H1 (cell line): ENCODE data around the gene PTPN12. TPM values are rescaled to one million over a fixed set of nuclear protein-coding genes. Genes with fewer than 3 reads are reported as not detected.

Experiments
- CTCF ChIA-PET: fragments of 300-600 bp; sonication (Branson Sonifier 250); formaldehyde crosslinking; loops from one replicate; lab custom pipeline; 2021; ENCODE audit not compliant: partially characterized antibody; lab: Charles Lee
- POLR2A ChIA-PET: fragments of 300-600 bp; sonication (Branson Sonifier 250); formaldehyde crosslinking; loops from one replicate; lab custom pipeline; 2021; ENCODE audit warnings: inconsistent platforms; ENCODE audit not compliant: partially characterized antibody; lab: Charles Lee
- DNase-seq, 2 experiments: peaks; one replicate each; pipeline versions ENCODE4 v3.0.0 to v3.0.0-alpha.2; 2010 to 2022; ENCODE audit warnings: low spot score in 2 of 2, low read depth in 1 of 2, mixed read lengths in 1 of 2
- FAIRE-seq: peaks from 2 replicates; lab custom pipeline; 2011; peaks lifted over from hg19 to GRCh38; lab: Jason Lieb, UNC
- H2AFZ ChIP-seq: 2 replicates; pipeline ENCODE4 v1.8.1; 2012; ENCODE audit warnings: low read length, inconsistent platforms
- H2AK5ac ChIP-seq: 2 replicates; pipeline ENCODE4 v1.6.1; 2013; ENCODE audit warnings: low read depth, low read length
- H2BK120ac ChIP-seq: replicated peaks from 2 replicates; pipeline ENCODE3; 2013; ENCODE audit warnings: low read depth, low read length, inconsistent platforms
- H2BK12ac ChIP-seq: 2 replicates; pipeline ENCODE4 v1.6.1; 2013; ENCODE audit warnings: low read depth, low read length
- H2BK15ac ChIP-seq: 2 replicates; pipeline ENCODE4 v1.6.1; 2013; ENCODE audit warnings: low read length
- H2BK20ac ChIP-seq: 2 replicates; pipeline ENCODE4 v1.6.1; 2013; ENCODE audit warnings: low read length
- H2BK5ac ChIP-seq: 2 replicates; pipeline ENCODE4 v1.6.1; 2013; ENCODE audit warnings: low read depth, low read length
- H3K14ac ChIP-seq: 2 replicates; pipeline ENCODE4 v1.6.1; 2013; ENCODE audit warnings: inconsistent platforms; ENCODE audit not compliant: insufficient read length
- H3K18ac ChIP-seq: 2 replicates; pipeline ENCODE4 v1.6.1; 2013; ENCODE audit warnings: low read length; ENCODE audit errors: extremely low read depth
- H3K23ac ChIP-seq: 2 replicates; pipeline ENCODE4 v1.6.1; 2013; ENCODE audit warnings: inconsistent platforms; ENCODE audit not compliant: insufficient read length
- H3K23me2 ChIP-seq: 2 replicates; pipeline ENCODE4 v1.6.1; 2013; ENCODE audit warnings: low read depth, low read length
- H3K27ac ChIP-seq: 2 replicates; pipeline ENCODE4 v1.6.1; 2011; ENCODE audit warnings: low read depth, low read length, inconsistent platforms
- H3K27me3 ChIP-seq, 4 experiments: replicated peaks in 1 of 4; 1 replicate in 1 of 4; 2 replicates in 3 of 4; pipeline versions ENCODE4 v1.6.1 to v1.8.1; 2011 to 2013; ENCODE audit warnings: low read length in 3 of 4, mild to moderate bottlenecking in 3 of 4, inconsistent platforms in 2 of 4, mixed read lengths in 2 of 4, moderate library complexity in 1 of 4; ENCODE audit not compliant: control insufficient read depth in 3 of 4, insufficient read depth in 3 of 4; ENCODE audit errors: extremely low read depth in 1 of 4
- H3K36me3 ChIP-seq, 4 experiments: 2 replicates each; pipeline versions ENCODE4 v1.6.1 to v1.8.1; 2011 to 2013; ENCODE audit warnings: mild to moderate bottlenecking in 4 of 4, low read length in 3 of 4, moderate library complexity in 2 of 4, control low read depth in 1 of 4, inconsistent platforms in 1 of 4; ENCODE audit not compliant: insufficient read depth in 4 of 4, control insufficient read depth in 2 of 4
- H3K4ac ChIP-seq: replicated peaks from 2 replicates; pipeline ENCODE3; 2013; ENCODE audit warnings: low read length, low read depth, mixed read lengths, inconsistent platforms; ENCODE audit not compliant: insufficient read length
- H3K4me1 ChIP-seq, 4 experiments: replicated peaks in 1 of 4; 1 replicate in 1 of 4; 2 replicates in 3 of 4; pipeline versions ENCODE4 v1.6.1 to v1.8.1; 2011 to 2013; ENCODE audit warnings: low read length in 3 of 4, inconsistent platforms in 2 of 4, mixed read lengths in 1 of 4; ENCODE audit not compliant: insufficient read depth in 4 of 4, control insufficient read depth in 3 of 4
- H3K4me2 ChIP-seq, 2 experiments: 2 replicates each; pipeline versions ENCODE4 v1.6.1 to v1.8.1; 2011 to 2013; ENCODE audit warnings: low read depth in 2 of 2, low read length in 2 of 2, control low read depth in 1 of 2, inconsistent platforms in 1 of 2, mild to moderate bottlenecking in 1 of 2; ENCODE audit not compliant: insufficient read depth in 1 of 2
- H3K4me3 ChIP-seq, 4 experiments: fragments of 200-600, 300-600 bp in 1 of 4; sonication (generic), shearing (Covaris generic), sonication (Bioruptor Twin) in 1 of 4; 2 replicates each; pipeline versions ENCODE4 v1.5.1 to v1.8.1; 2011 to 2016; ENCODE audit warnings: low read length in 4 of 4, low read depth in 3 of 4, control low read depth in 2 of 4, inconsistent platforms in 2 of 4, mild to moderate bottlenecking in 2 of 4, mixed read lengths in 1 of 4, moderate library complexity in 1 of 4; ENCODE audit not compliant: insufficient read depth in 2 of 4; ENCODE audit errors: extremely low read depth in 1 of 4
- H3K56ac ChIP-seq: replicated peaks from 2 replicates; pipeline ENCODE3; 2013; ENCODE audit warnings: low read depth, mild to moderate bottlenecking, mixed read lengths, low read length, inconsistent platforms; ENCODE audit not compliant: insufficient read length
- H3K79me1 ChIP-seq: 2 replicates; pipeline ENCODE4 v1.6.1; 2013; ENCODE audit warnings: low read depth, low read length, control low read depth
- H3K79me2 ChIP-seq, 2 experiments: 2 replicates each; pipeline versions ENCODE4 v1.6.1 to v1.8.1; 2012 to 2013; ENCODE audit warnings: low read length in 2 of 2, mild to moderate bottlenecking in 2 of 2, inconsistent platforms in 1 of 2; ENCODE audit not compliant: insufficient read depth in 2 of 2, control insufficient read depth in 1 of 2
- H3K9ac ChIP-seq, 4 experiments: replicated peaks in 1 of 4; 1 replicate in 1 of 4; 2 replicates in 3 of 4; pipeline versions ENCODE4 v1.6.1 to v1.8.1; 2011 to 2013; ENCODE audit warnings: low read depth in 3 of 4, low read length in 3 of 4, control low read depth in 2 of 4, mild to moderate bottlenecking in 2 of 4, moderate library complexity in 2 of 4, inconsistent platforms in 1 of 4; ENCODE audit errors: extremely low read depth in 1 of 4
- H3K9me3 ChIP-seq, 2 experiments: 2 replicates each; pipeline versions ENCODE4 v1.6.1 to v1.8.1; 2012 to 2013; ENCODE audit warnings: mild to moderate bottlenecking in 2 of 2, moderate library complexity in 2 of 2, control low read depth in 1 of 2, inconsistent platforms in 1 of 2, low read depth in 1 of 2, low read length in 1 of 2, mixed read lengths in 1 of 2; ENCODE audit not compliant: insufficient read depth in 2 of 2
- H4K20me1 ChIP-seq, 2 experiments: replicated peaks in 1 of 2; 2 replicates each; pipeline versions ENCODE3 to v1.8.1; 2011 to 2013; ENCODE audit warnings: inconsistent platforms in 2 of 2, low read length in 2 of 2, mild to moderate bottlenecking in 1 of 2; ENCODE audit not compliant: insufficient read depth in 2 of 2, control insufficient read depth in 1 of 2
- H4K5ac ChIP-seq: 2 replicates; pipeline ENCODE4 v1.6.1; 2013; ENCODE audit warnings: low read length, low read depth, mixed read lengths, inconsistent platforms; ENCODE audit not compliant: insufficient read length
- H4K8ac ChIP-seq: 2 replicates; pipeline ENCODE4 v1.8.0; 2013; ENCODE audit warnings: mild to moderate bottlenecking, moderate library complexity, low read length, inconsistent platforms; ENCODE audit not compliant: insufficient read depth; ENCODE audit errors: extremely low read depth
- H4K91ac ChIP-seq: replicated peaks from 2 replicates; pipeline ENCODE3; 2013; ENCODE audit warnings: low read length, mixed read lengths, inconsistent platforms; ENCODE audit not compliant: insufficient read length
- CEBPB ChIP-seq: IDR thresholded peaks from 2 replicates; pipeline ENCODE4 v1.6.1; 2012; ENCODE audit warnings: low read depth, low read length
- CHD1 ChIP-seq: IDR thresholded peaks from 2 replicates; pipeline ENCODE4 v1.6.1; 2012; ENCODE audit warnings: low read depth, low read length, improper control_type of control experiment
- CTBP2 ChIP-seq: IDR thresholded peaks from 2 replicates; pipeline ENCODE4 v1.7.0; 2011; ENCODE audit warnings: borderline replicate concordance, mild to moderate bottlenecking, moderate library complexity, mixed read lengths, low read length; ENCODE audit not compliant: insufficient read depth, insufficient read length
- HDAC2 ChIP-seq, 2 experiments: fragments of 300-600 bp in 1 of 2; sonication (generic) in 1 of 2; IDR thresholded peaks; 2 replicates each; pipeline ENCODE4 v1.6.1; 2011 to 2012; ENCODE audit warnings: low read depth in 2 of 2, low read length in 2 of 2, mild to moderate bottlenecking in 2 of 2, moderate library complexity in 2 of 2, borderline replicate concordance in 1 of 2, inconsistent platforms in 1 of 2
- NANOG ChIP-seq: IDR thresholded peaks from 2 replicates; pipeline ENCODE4 v1.6.1; 2011; ENCODE audit warnings: low read length, low read depth, mild to moderate bottlenecking, inconsistent platforms; ENCODE audit not compliant: insufficient read depth, poor library complexity, severe bottlenecking
- PHF8 ChIP-seq: fragments of 200-600 bp; sonication (generic); conservative IDR thresholded peaks from 2 replicates; pipeline ENCODE4 v1.7.1; 2012; ENCODE audit warnings: low read depth, mild to moderate bottlenecking, inconsistent platforms, low read length, moderate library complexity
- SP4 ChIP-seq: IDR thresholded peaks from 2 replicates; pipeline ENCODE4 v1.6.1; 2012; ENCODE audit warnings: low read length, inconsistent platforms
- WGBS, 2 experiments: shearing (Covaris generic) in 1 of 2; methylation state at CpG; one replicate each; pipeline versions ENCODE4 v1.1.6 to v1.1.7; 2013 to 2015; ENCODE audit warnings: low lambda C conversion rate in 2 of 2, mixed read lengths in 2 of 2, inconsistent platforms in 1 of 2, low coverage in 1 of 2, missing lambda C conversion rate in 1 of 2; ENCODE audit not compliant: insufficient replicate concordance in 2 of 2, insufficient coverage in 1 of 2, insufficient read length in 1 of 2; ENCODE audit errors: extremely low coverage in 1 of 2, missing lambda C conversion rate in 1 of 2; 5-methylcytosine and 5-hydroxymethylcytosine counted together
- polyA plus RNA-seq, 7 experiments: library from polyadenylated mRNA; depleted of rRNA in 3 of 7; stranded (reverse) in 5 of 7; unstranded in 2 of 7; fragments of >200 nt in 5 of 7; fragments of 200-250 nt in 2 of 7; gene quantifications; 1 replicate in 5 of 7; 2 replicates in 1 of 7; 4 replicates in 1 of 7; pipeline versions ENCODE4 v1.2.1 to v1.2.3, GENCODE V29; 2011 to 2013; ENCODE audit warnings: missing spikeins in 2 of 7, mixed read lengths in 2 of 7
- total RNA-seq: library from RNA; stranded (reverse); fragmentation: NEBNext Ultra II Directional; extraction: Animal tissue kit (Norgen Biotek cat#: 25700); gene quantifications from 2 replicates; pipeline ENCODE4 v1.2.1, GENCODE V29; 2021

PTPN12 gene
- total and polyA plus RNA-seq, 2 of the 8 experiments (the other 6 are each of a cell fraction or from before 2014, with no cell fraction given): 39.7 to 132 TPM

GRCh38 chr7:77644774-77645173, 107.7 kb downstream of the PTPN12 start:
- 93% methylated on average over 4 of the region's 4 CpGs; no CpG with 5 or more reads in 1 of the 2 experiments for WGBS, 2 experiments
- POLR2A ChIA-PET: no interaction called here

More at GRCh38 chr7:77644774-77645173, 107.7 kb downstream of the PTPN12 start:
- no peak overlapping the region for H2BK5ac ChIP-seq
- no peak for FAIRE-seq
- no peak for DNase-seq
- no peak overlapping the region for H2BK120ac ChIP-seq
- H4K20me1 ChIP-seq: no peaks in the 10 kb centered on the region
- H2BK20ac ChIP-seq: no peak overlapping the region
- no peak overlapping the region for H3K14ac ChIP-seq
- H4K91ac ChIP-seq: no peak overlapping the region
- no peak overlapping the region for H3K4ac ChIP-seq
- no peak overlapping the region for H3K4me3 ChIP-seq
- H3K27ac ChIP-seq: no peak overlapping the region
- H3K79me1 ChIP-seq: no peaks in the 10 kb centered on the region
- no peak overlapping the region for H2BK15ac ChIP-seq
- CTCF ChIA-PET: interaction anchor here (0.8 kb wide), 1 partner anchor 13 kb away, joined by 3 read pairs; no protein-coding TSS in a partner anchor
- no peak overlapping the region for H3K56ac ChIP-seq
- H3K23ac ChIP-seq: no peak overlapping the region
- no peaks in the 10 kb centered on the region for H3K9me3 ChIP-seq
- no peak overlapping the region for H3K4me2 ChIP-seq
- no peak overlapping the region for H4K8ac ChIP-seq
- no peaks in the 10 kb centered on the region for H3K23me2 ChIP-seq
- TF ChIP-seq NANOG (no peak), HDAC2 (IDR thresholded peaks at IDR 0.05; ENCODE audit: borderline replicate concordance in 1 of 2, low read depth in 2 of 2, low read length in 2 of 2) (no peak), PHF8 (no peak), SP4 (no peak), CEBPB (peak; percentile 65; the same call in 1 of the 2 replicates), CHD1 (no peak), CTBP2 (no peak)
- no peaks in the 10 kb centered on the region for H3K79me2 ChIP-seq
- no peak overlapping the region for H3K18ac ChIP-seq
- no peak overlapping the region for H2AFZ ChIP-seq
- no peak overlapping the region for H2AK5ac ChIP-seq
- no peak overlapping the region for H2BK12ac ChIP-seq
- H4K5ac ChIP-seq: no peak overlapping the region
- H3K27me3 ChIP-seq: no peaks in the 10 kb centered on the region
- H3K4me1 ChIP-seq: no peaks in the 10 kb centered on the region
- H3K36me3 ChIP-seq: peaks cover 3 to 51% (median 22%) of the 10 kb centered on the region in 4 experiments; a peak in 6 of 8 replicates
- H3K9ac ChIP-seq: no peak overlapping the region
